DMS79 (cell line): ENCODE measurements around the gene PI4KB.
"Not testable (repeated sequence)": the region's sequence is repeated elsewhere in the genome, so short reads cannot be mapped to it uniquely, and the experiment has no call there.

ENCODE experiments used
- DNase-seq: peaks from one replicate; lab custom pipeline; 2025; lab: John Stamatoyannopoulos, UW

PI4KB gene

DNA sequence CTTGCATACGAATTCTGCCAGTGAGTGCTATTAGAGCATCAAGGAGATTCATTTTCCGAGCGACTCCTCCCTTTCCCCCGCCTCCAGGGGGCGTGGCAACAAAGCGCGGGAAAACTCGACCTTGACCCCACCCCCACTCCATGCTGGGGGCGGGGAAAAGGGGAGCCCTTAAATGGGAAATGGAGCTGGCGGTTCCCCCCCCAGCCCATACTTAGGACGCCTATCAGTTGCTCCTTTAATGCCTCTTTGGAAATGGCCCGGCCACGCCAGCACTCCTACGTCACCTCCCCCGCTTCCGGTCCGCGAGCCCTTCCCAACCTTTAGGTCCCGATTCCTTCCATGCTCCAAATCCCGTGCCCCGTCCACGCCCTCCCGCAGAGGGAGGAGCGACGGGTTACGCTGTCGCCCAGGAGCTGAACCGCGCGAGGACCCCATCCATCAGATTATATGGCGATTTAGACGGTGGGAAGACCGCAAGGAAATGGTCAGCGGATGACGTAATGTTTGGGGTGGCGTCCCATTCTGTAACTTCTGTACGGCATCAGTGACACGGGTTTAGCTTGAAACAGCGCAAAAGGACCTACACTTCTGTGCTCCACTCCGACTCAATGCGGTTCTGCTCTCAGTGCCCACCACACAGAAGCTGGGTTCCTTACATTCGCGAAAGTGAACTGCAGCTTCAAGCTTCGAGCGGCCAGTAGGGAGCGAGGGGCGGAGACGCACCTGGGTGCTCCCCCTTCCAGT lies 45.8 kb downstream of the PI4KB start:
- peak; percentile 97 for DNase-seq

GRCh38 chr1:151277249-151277648 lies 50.0 kb downstream of the PI4KB start:
- no peak for DNase-seq

DNA sequence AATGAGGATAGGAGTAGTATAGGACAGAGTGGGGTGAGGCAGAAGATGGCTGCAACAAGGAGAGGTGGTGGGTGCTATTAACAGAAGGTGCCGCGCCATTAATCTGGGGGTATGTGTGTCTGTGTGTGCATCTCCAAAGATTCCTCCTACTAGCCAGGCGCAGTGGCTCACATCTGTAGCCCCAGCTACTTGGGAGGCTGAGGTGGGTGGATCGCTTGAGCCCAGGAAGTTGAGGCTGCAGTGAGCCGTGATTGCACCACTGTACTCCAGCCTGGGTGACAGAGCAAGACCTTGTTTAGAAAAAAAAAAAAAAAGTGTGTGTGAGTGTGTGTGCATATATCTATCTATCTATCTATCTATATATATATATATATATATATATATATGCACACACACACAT lies 51.9 kb downstream of the PI4KB start:
- DNase-seq = not testable (repeated sequence)

DNA sequence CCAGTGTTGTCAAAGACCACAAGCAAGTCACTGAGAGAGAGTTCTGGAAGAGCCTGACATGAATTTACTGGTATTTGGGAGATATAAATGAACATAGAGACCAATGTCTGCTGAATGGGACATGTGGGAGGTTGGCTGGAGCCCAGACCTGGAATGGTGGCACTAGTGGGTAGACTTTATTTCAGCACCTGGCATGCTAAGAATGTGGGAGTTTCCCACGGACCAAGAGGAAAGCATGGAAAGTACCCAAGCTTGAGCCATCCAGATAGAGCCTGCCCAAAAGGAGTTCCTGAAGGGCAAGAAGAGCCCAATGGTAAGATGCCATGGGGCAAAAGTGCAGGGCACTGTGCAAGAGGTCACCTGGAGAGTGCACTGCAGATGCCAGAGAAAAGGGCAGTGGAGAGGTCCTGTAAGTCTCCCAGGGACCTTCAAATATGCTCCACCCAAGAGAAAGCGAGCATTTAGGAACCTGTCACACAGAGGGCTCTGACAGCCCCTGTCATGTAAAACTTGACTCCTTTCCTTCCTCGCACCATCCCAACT lies 53.2 kb downstream of the PI4KB start:
- no peak for DNase-seq

- no peak for DNase-seq
These were observed 59.5 kb downstream of the PI4KB start for GRCh38 chr1:151267760-151268159.

DNA sequence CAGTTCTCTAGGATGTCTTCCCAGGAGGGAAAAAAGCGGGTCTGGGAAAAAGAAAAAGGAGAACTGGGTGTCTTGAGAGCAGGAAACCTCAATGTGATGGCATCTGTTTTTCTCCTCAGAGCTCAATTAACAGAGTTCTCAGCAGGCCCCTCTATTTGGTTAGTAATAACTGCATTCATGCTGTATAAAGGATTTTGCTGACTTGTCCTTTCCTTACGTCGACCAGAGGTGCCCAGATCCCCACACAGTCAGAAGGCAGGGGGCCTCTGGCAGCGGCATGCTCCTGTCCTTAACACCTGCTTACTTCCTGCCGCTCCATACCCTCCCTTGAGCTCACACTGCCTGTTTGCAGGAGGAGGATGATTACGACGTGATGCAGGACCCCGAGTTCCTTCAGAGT lies 60.4 kb downstream of the PI4KB start:
- no peak for DNase-seq

GRCh38 chr1:151266315-151266714 lies 60.9 kb downstream of the PI4KB start:
- DNase-seq = no peak

DNA sequence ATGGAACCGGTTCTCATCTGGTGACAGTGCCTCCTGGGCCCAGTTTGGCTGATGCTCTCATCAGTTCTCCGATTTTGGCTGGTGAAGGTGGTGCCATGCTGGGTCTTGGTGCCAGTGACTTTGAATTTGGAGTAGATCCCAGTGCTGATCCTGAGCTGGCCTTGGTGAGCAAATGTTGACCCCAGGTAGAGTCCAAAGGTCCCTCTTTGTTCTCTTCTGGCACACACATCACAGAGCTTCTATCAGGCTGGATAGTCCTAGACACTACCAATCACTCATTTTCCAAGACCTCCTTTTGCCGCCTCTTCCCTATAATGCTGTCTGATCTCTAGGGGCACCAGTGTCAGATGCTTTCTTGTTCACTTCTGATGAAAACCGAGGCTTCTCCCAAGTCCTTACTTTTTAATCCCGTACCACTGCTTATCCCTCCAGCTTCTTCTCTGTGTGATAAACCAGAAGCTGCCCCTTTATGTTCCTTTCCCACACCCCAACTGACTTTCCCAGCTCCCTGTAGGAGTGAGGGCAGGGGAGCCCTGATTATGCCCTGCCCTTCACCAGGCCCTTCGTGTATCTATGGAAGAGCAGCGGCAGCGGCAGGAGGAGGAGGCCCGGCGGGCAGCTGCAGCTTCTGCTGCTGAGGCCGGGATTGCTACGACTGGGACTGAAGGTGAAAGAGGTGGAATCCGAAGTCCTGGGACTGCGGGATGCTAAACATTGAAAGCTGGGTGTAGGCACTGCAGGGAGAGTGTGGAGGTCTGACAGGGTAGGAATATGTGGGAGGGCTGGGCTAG lies 61.6 kb downstream of the PI4KB start:
- DNase-seq = no peak

DNA sequence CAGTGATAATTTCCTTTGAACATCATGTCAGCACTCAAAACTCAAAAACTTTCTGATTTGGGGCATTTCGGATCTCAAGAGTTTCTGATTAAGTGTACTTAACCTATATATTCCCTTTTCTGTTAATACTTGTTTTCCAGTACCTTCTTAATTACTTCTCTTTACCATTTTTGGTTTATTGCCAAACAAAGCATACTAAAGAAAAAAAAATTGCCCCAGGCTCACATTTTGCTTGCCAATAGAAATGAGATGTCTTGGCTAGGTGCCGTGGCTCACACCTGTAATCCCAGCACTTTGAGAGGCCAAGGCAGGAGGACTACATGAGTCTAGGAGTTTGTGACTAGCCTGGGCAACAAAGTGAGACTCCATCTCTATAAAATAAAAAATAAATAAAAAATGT lies 67.9 kb downstream of the PI4KB start:
- no peak for DNase-seq

DNA sequence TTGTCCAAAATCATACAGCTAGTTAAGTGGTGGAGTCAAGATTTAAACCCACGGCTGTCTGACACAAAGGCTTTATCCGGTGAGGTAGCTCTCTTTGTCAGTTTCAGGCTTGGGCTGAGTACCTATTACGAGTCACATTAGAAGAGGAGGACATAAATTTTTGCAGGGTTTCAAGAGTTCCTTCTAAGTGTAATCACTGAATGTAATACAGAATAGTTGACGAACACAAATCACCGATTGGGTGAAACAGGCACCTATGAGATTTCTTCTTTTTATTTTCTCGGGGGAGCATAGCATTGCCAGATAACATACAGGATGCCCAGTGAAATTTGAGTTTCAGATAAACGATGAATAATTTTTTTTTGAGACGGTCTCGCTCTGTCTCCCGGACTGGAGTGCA lies 71.8 kb downstream of the PI4KB start:
- peak; percentile 8 for DNase-seq

GRCh38 chr1:151254217-151255213 lies 72.7 kb downstream of the PI4KB start, which contains the start of gene PSMD4:
Gene PSMD4, plus strand, starts transcription at chr1:151254734. Its CDS starts 49 bp downstream, at chr1:151254783.
- DNase-seq = peak; percentile 95

GRCh38 chr1:151251656-151252470 lies 75.4 kb downstream of the PI4KB start:
- peak; percentile 41 for DNase-seq

GRCh38 chr1:151246786-151247185 lies 80.4 kb downstream of the PI4KB start:
- DNase-seq = no peak

DNA sequence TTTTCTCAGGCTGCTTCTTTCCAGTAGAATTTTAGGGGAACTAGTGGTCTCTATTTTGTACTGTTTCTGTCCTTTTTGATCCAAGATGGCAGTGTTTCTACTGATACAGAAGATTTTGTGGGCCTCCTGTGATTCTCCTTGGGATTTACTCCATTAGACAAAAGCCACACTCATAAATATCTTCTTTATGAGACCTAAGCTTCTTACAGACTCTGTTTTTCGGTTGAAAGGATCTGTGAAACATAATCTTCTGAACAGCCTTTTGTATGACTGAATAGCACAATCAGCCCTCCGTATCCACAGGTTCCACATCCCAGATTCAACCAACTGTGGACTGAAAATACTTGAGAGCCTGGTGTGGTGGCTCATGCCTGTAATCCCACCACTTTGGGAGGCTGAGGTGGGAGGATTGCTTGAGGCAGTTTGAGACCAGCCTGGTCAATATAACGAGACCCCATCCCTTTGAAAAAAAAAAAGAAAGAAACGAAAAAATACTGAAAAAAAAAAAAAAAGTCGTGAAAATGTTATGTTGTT lies 83.5 kb downstream of the PI4KB start:
- DNase-seq = no peak

- no peak for DNase-seq
These were observed 84.8 kb downstream of the PI4KB start for GRCh38 chr1:151242442-151242841.
